ENCODE data around the gene CTDSPL.

DNA sequence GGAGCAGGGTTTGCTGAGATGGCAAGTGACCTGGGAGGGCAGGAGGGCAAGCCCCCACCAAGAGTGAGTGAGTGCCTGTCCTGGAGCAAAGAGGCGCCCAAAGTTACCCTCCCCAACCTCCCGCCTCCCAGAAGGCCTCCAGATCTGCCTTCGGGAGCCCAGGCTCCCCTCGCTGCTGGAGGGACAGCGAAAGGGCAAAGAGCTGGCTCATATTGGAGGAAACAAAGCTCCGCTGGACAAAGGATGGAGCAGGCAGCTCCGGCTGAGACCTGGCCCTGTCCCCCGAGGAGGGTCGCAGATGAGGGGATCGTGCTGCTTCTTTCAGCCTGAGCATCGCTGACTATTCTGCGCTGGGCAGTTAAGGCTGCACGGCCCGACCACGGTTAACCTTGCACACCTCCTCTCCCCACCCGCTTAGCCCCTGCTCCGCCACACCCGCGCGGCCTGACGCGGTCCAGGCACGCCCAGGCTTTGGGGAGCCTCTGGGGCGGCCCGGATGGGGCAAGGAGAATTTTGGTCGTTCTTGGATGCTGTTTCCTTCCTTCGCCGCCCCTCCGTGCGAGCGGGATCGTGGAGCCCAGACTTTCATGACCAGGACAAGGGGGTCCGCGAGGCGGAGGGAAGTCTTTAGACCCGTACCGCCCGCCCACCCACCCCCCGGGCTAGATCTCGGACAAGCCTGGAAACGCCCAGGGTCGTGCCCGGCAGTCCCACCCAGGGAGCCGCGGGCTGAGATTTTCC lies 167.1 kb downstream of the CTDSPL start:
- no peak for TF ChIP-seq GATA2 (CRISPR knock-in tag; IDR thresholded peaks at IDR 0.05)
- no peak for TF ChIP-seq MXI1 (IDR thresholded peaks at IDR 0.05; ENCODE audit: low read depth, low read length)
- TF ChIP-seq YY1 (IDR thresholded peaks at IDR 0.05; ENCODE audit: low read depth) = no peak
- TF ChIP-seq, protein P1, sequence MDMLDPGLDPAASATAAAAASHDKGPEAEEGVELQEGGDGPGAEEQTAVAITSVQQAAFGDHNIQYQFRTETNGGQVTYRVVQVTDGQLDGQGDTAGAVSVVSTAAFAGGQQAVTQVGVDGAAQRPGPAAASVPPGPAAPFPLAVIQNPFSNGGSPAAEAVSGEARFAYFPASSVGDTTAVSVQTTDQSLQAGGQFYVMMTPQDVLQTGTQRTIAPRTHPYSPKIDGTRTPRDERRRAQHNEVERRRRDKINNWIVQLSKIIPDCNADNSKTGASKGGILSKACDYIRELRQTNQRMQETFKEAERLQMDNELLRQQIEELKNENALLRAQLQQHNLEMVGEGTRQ (IDR thresholded peaks at IDR 0.05; ENCODE audit: borderline replicate concordance, low read depth, low read length) = no peak
- TF ChIP-seq TEAD4 (IDR thresholded peaks at IDR 0.05; ENCODE audit: borderline replicate concordance, insufficient read depth) = no peak
- TF ChIP-seq POLR2AphosphoS5 (IDR thresholded peaks at IDR 0.05; ENCODE audit: low read depth, low read length) = no peak

Measured in SK-N-SH (cell line).